22Rv1 (cell line): ENCODE measurements around the gene MTHFR.

Experiments
- CTCF ChIP-seq: fragments of 450-650 bp; IDR thresholded peaks from 2 replicates; pipeline ENCODE4 v1.5.1; 2017; ENCODE audit warnings: mild to moderate bottlenecking
- ZFX ChIP-seq: fragments of 450-650 bp; IDR thresholded peaks from 2 replicates; pipeline ENCODE4 v1.6.1; 2017; ENCODE audit warnings: antibody characterized with exemption, borderline replicate concordance

DNA sequence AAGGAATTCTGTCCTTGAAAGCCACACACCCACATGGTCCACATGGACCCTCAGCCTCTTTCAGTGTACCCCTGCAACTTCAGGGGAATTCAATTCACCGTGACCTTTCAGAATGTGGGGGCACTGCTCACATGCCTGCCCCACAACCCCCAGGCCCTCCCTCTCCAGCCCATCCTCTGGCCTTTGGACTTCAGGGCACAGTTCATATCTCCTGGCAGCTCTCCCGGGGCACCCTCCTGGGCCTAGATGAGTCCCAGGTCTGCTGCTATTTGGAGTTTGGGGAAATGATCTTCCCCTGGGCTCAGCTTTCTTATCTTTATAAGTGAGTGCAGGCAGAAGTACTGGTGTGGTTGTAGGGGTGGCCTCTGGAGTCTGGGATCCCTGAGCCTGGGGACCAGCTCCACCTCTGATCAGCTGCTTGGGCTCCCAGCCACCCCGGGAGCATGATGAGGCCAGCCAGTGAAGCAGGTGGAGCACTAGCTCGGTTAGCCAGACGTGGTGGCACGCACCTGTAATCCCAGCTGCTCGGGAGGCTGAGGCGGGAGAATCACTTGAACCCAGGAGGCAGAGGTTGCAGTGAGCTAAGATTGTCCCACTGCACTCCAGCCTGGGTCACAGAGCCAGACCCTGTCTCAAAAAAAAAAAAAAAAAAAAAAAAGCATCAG lies 28.0 kb downstream of the MTHFR start:
- TF ChIP-seq CTCF (no peak), ZFX (no peak)
